H1 (cell line): ENCODE data around the gene HNRNPAB. TPM values are rescaled to one million over a fixed set of nuclear protein-coding genes. Genes with fewer than 3 reads are reported as not detected.

ENCODE experiments used
- CTBP2 ChIP-seq: IDR thresholded peaks from 2 replicates; pipeline ENCODE4 v1.7.0; 2011; ENCODE audit warnings: borderline replicate concordance, mild to moderate bottlenecking, moderate library complexity, mixed read lengths, low read length; ENCODE audit not compliant: insufficient read depth, insufficient read length
- JUND ChIP-seq: IDR thresholded peaks from 2 replicates; pipeline ENCODE4 v1.6.1; 2011; ENCODE audit warnings: mild to moderate bottlenecking, improper control_type of control experiment, low read length
- SAP30 ChIP-seq: fragments of 300-600 bp; sonication (generic); IDR thresholded peaks from 2 replicates; pipeline ENCODE4 v1.7.1; 2012; ENCODE audit warnings: low read length, moderate library complexity, mild to moderate bottlenecking, inconsistent platforms; ENCODE audit not compliant: insufficient read depth, insufficient replicate concordance
- TAF1 ChIP-seq: IDR thresholded peaks from 2 replicates; pipeline ENCODE4 v1.6.1; 2011; ENCODE audit warnings: mild to moderate bottlenecking, low read depth, low read length
- polyA plus RNA-seq, 7 experiments: library from polyadenylated mRNA; depleted of rRNA in 3 of 7; stranded (reverse) in 5 of 7; unstranded in 2 of 7; fragments of >200 nt in 5 of 7; fragments of 200-250 nt in 2 of 7; gene quantifications; 1 replicate in 5 of 7; 2 replicates in 1 of 7; 4 replicates in 1 of 7; pipeline versions ENCODE4 v1.2.1 to v1.2.3, GENCODE V29; 2011 to 2013; ENCODE audit warnings: missing spikeins in 2 of 7, mixed read lengths in 2 of 7
- total RNA-seq: library from RNA; stranded (reverse); fragmentation: NEBNext Ultra II Directional; extraction: Animal tissue kit (Norgen Biotek cat#: 25700); gene quantifications from 2 replicates; pipeline ENCODE4 v1.2.1, GENCODE V29; 2021

HNRNPAB gene
- total and polyA plus RNA-seq, 2 of the 8 experiments (the other 6 are each of a cell fraction or from before 2014, with no cell fraction given) = 373 to 563 TPM

DNA sequence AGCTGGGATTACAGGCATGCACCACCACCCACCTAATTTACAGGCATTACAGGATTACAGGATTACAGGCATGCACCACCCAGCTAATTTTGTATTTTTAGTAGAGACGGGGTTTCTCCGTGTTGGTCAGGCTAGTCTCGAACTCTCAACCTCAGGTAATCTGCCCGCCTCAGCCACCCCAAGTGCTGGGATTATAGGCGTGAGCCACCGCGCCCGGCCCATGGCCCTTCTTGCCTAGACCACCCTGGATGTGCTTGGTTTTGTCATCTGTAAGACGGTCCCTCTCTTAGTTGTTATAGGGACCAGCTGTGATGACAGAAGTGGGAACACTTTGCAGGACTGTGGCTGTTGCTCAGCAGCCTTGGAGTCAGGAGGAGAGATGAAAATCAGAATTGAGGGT is 31.8 kb downstream of the HNRNPAB start (continued):
- TF ChIP-seq CTBP2 = no peak
- TF ChIP-seq SAP30 = no peak
- TF ChIP-seq TAF1 = no peak
- TF ChIP-seq JUND = no peak
- TF ChIP-seq, all 59 proteins: peak for 0
